CD4-positive, CD25-positive, alpha-beta regulatory T cell (primary cell): ENCODE results near the gene STIP1. TPM values are rescaled to one million over a fixed set of nuclear protein-coding genes. Genes with fewer than 3 reads are reported as not detected.

Experiments used
- ATAC-seq, 2 donors: fragments of 150-1000 bp; cut with Tn5 transposase; one replicate each; pipeline ENCODE4 v1.10.0; 2021; ENCODE audit warnings: low read depth in 2 of 2, moderate number of reproducible peaks in 2 of 2, moderate library complexity in 1 of 2
- DNase-seq, 3 donors: peaks; one replicate each; pipeline versions ENCODE4 v3.0.0 to v3.0.0-alpha.2; 2012 to 2022; ENCODE audit warnings: mixed read lengths in 1 of 3
- H3K27ac ChIP-seq: one replicate; pipeline ENCODE4 v1.7.0; 2013; ENCODE audit warnings: mild to moderate bottlenecking, low read length; ENCODE audit not compliant: insufficient read depth, poor library complexity, severe bottlenecking
- H3K27me3 ChIP-seq: one replicate; pipeline ENCODE4 v1.7.0; 2013; ENCODE audit warnings: low read length; ENCODE audit not compliant: control insufficient read depth, insufficient read depth
- H3K36me3 ChIP-seq: one replicate; pipeline ENCODE4 v1.7.0; 2013; ENCODE audit warnings: mild to moderate bottlenecking, low read length, moderate library complexity; ENCODE audit not compliant: control insufficient read depth, insufficient read depth
- H3K4me1 ChIP-seq: 2 replicates; pipeline ENCODE4 v1.7.0; 2013; ENCODE audit warnings: mild to moderate bottlenecking, low read length; ENCODE audit not compliant: insufficient read depth, control insufficient read depth, poor library complexity, severe bottlenecking
- H3K4me3 ChIP-seq: one replicate; pipeline ENCODE4 v1.7.0; 2013; ENCODE audit warnings: low read depth, mild to moderate bottlenecking, low read length, moderate library complexity
- H3K9me3 ChIP-seq, 2 experiments: 1 replicate in 1 of 2; 2 replicates in 1 of 2; pipeline ENCODE4 v1.7.0; 2013; ENCODE audit warnings: low read length in 2 of 2, mild to moderate bottlenecking in 1 of 2, moderate library complexity in 1 of 2; ENCODE audit not compliant: control insufficient read depth in 2 of 2
- H3K27ac Mint-ChIP-seq, 3 donors: one replicate each; pipeline ENCODE4 v1.8.0; 2020 to 2022; ENCODE audit warnings: mild to moderate bottlenecking in 3 of 3, mixed read lengths in 3 of 3, moderate library complexity in 2 of 3
- H3K27me3 Mint-ChIP-seq: one replicate; pipeline ENCODE4 v1.8.0; 2022; ENCODE audit warnings: mild to moderate bottlenecking, mixed read lengths
- H3K36me3 Mint-ChIP-seq: one replicate; pipeline ENCODE4 v1.8.0; 2020; ENCODE audit warnings: mixed read lengths
- H3K4me1 Mint-ChIP-seq, 4 donors: one replicate each; pipeline ENCODE4 v1.8.0; 2020 to 2022; ENCODE audit warnings: mixed read lengths in 4 of 4, mild to moderate bottlenecking in 1 of 4
- H3K4me3 Mint-ChIP-seq, 4 donors: one replicate each; pipeline ENCODE4 v1.8.0; 2020 to 2022; ENCODE audit warnings: mild to moderate bottlenecking in 4 of 4, mixed read lengths in 4 of 4, moderate library complexity in 3 of 4
- H3K9me3 Mint-ChIP-seq, 7 donors: one replicate each; pipeline ENCODE4 v1.8.0; 2020 to 2022; ENCODE audit warnings: mixed read lengths in 7 of 7, mild to moderate bottlenecking in 3 of 7, moderate library complexity in 2 of 7
- polyA plus RNA-seq, 4 donors: library from polyadenylated mRNA; unstranded; fragments of 300-500 nt; fragmentation: Illumina TruSeq; gene quantifications; one replicate each; pipeline ENCODE4 v1.2.3, GENCODE V29; 2021
- total RNA-seq: library from RNA; stranded (reverse); gene quantifications from one replicate; pipeline ENCODE4 v1.2.3, GENCODE V29; 2022

Gene STIP1
- total and polyA plus RNA-seq, 5 donors from 2014 or later: 57.8 to 72.3 (median 64.1) TPM

GRCh38 chr11:64206457-64207255 is 20.7 kb downstream of the STIP1 start, which contains the start of gene FERMT3:
FERMT3 (plus strand) TSS chr11:64206721; CDS start chr11:64207365, 644 bp downstream.
- peak within 1 kb of the TSS; percentile 84 for H3K4me3 ChIP-seq
- H3K4me3 Mint-ChIP-seq: peak within 1 kb of the TSS; percentile 93 to 99 (median 96)
- no peaks in the 10 kb centered on the region for H3K27me3 ChIP-seq
- H3K4me1 ChIP-seq: peaks cover 41% of the 10 kb centered on the region
- peaks cover 19% of the 10 kb centered on the region for H3K36me3 Mint-ChIP-seq
- ATAC-seq: peak; percentile 65
- no peaks in the 10 kb centered on the region for H3K9me3 ChIP-seq
- H3K27me3 Mint-ChIP-seq: no peaks in the 10 kb centered on the region
- H3K36me3 ChIP-seq: peaks cover 44% of the 10 kb centered on the region
- peaks cover 6 to 60% (median 22%) of the 10 kb centered on the region in 4 donors for H3K4me1 Mint-ChIP-seq
- no peaks in the 10 kb centered on the region for H3K9me3 Mint-ChIP-seq
- peak within 1 kb of the TSS; percentile 85 for H3K27ac ChIP-seq
- peak; percentile 54 to 93 (median 63) for DNase-seq
- H3K27ac Mint-ChIP-seq: peak within 1 kb of the TSS; percentile 91 to 96 (median 94)

DNA sequence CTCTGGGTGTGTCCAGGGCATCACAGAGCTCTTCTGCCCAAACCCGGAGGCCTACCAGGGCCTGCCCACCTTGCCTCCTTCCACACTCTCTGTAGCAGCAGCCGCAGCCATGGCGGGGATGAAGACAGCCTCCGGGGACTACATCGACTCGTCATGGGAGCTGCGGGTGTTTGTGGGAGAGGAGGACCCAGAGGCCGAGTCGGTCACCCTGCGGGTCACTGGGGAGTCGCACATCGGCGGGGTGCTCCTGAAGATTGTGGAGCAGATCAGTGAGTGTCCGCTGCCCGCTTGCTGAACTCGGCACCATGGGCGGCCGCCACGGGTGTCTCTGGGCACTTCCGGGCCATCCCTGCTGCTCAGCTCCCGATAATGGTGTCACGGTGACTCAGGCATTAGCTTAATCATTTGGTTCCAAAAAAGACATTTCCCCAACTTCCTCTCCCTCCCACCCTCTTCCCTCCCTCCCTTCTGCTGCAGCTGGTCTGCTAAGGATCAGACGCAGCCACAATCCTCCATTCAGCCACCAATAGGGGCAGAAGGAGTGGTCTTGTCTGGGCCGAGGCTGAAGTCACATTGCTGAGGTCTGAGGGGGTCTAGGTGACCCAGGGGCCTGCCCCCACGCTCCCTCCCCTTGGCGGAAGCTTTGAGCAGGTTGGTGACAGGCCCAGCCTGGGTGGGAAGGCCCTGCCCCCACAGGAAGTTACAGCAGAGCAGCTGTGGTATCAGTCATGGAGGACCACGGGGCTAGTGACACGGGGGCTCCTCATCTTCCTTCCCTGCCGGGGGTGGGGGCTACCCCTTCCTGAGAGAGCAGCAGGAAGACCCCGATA is 21.5 kb downstream of the STIP1 start:
- ATAC-seq: peak; percentile 76 to 78

GRCh38 chr11:64208086-64208795 is 22.3 kb downstream of the STIP1 start:
- H3K27me3 Mint-ChIP-seq: no peaks in the 10 kb centered on the region
- H3K9me3 ChIP-seq: no peaks in the 10 kb centered on the region
- ATAC-seq: no peak

More for the DNA sequence above, 21.5 kb downstream of the STIP1 start:
- Mint-ChIP-seq H3K4me3 (peak overlapping the region; percentile 93 to 99 (median 96)), H3K27me3 (no peaks in the 10 kb centered on the region), H3K4me1 (peaks cover 7 to 64% (median 28%) of the 10 kb centered on the region in 4 donors), H3K27ac (peak overlapping the region; percentile 91 to 96 (median 94)), H3K36me3 (peaks cover 19% of the 10 kb centered on the region), H3K9me3 (no peaks in the 10 kb centered on the region)
- H3K9me3 ChIP-seq: no peaks in the 10 kb centered on the region
- peak overlapping the region; percentile 85 for H3K27ac ChIP-seq
- DNase-seq: peak; percentile 54 to 90 (median 74)
- peak overlapping the region; percentile 84 for H3K4me3 ChIP-seq
- peaks cover 41% of the 10 kb centered on the region for H3K4me1 ChIP-seq
- no peaks in the 10 kb centered on the region for H3K27me3 ChIP-seq
- H3K36me3 ChIP-seq: peaks cover 45% of the 10 kb centered on the region

GRCh38 chr11:64208796-64209562 is 23.0 kb downstream of the STIP1 start:
- Mint-ChIP-seq H3K9me3 (no peaks in the 10 kb centered on the region), H3K27me3 (no peaks in the 10 kb centered on the region), H3K27ac (peak overlapping the region; percentile 26 to 91 (median 83)), H3K4me1 (peaks cover 10 to 61% (median 30%) of the 10 kb centered on the region in 4 donors), H3K4me3 (peak overlapping the region; percentile 61 to 99 (median 73)), H3K36me3 (peaks cover 17% of the 10 kb centered on the region)
- Histone ChIP-seq H3K27ac (peak overlapping the region; percentile 85), H3K4me1 (peaks cover 41% of the 10 kb centered on the region), H3K4me3 (no peak overlapping the region), H3K9me3 (no peaks in the 10 kb centered on the region), H3K27me3 (no peaks in the 10 kb centered on the region), H3K36me3 (peaks cover 33% of the 10 kb centered on the region)
- no peak for DNase-seq
- ATAC-seq: no peak

More at GRCh38 chr11:64208086-64208795, 22.3 kb downstream of the STIP1 start:
- H3K9me3 Mint-ChIP-seq: no peaks in the 10 kb centered on the region
- H3K4me1 Mint-ChIP-seq: peaks cover 10 to 66% (median 30%) of the 10 kb centered on the region in 4 donors
- peak overlapping the region; percentile 84 for H3K4me3 ChIP-seq
- DNase-seq: no peak
- H3K27me3 ChIP-seq: no peaks in the 10 kb centered on the region
- peak overlapping the region; percentile 93 to 99 (median 96) for H3K4me3 Mint-ChIP-seq
- H3K36me3 Mint-ChIP-seq: peaks cover 17% of the 10 kb centered on the region
- H3K27ac ChIP-seq: peak overlapping the region; percentile 85
- H3K27ac Mint-ChIP-seq: peak overlapping the region; percentile 91 to 96 (median 94)
- peaks cover 41% of the 10 kb centered on the region for H3K4me1 ChIP-seq
- peaks cover 38% of the 10 kb centered on the region for H3K36me3 ChIP-seq

- H3K4me1 Mint-ChIP-seq: peaks cover 8 to 56% (median 28%) of the 10 kb centered on the region in 4 donors
- Histone ChIP-seq H3K27me3 (no peaks in the 10 kb centered on the region), H3K27ac (no peak overlapping the region), H3K36me3 (peaks cover 32% of the 10 kb centered on the region), H3K4me1 (peaks cover 41% of the 10 kb centered on the region), H3K9me3 (no peaks in the 10 kb centered on the region), H3K4me3 (no peak overlapping the region)
- peak overlapping the region in 3 of 4 donors; percentile 21 to 99 (median 63) for H3K4me3 Mint-ChIP-seq
- H3K36me3 Mint-ChIP-seq: peaks cover 14% of the 10 kb centered on the region
- H3K27ac Mint-ChIP-seq: peak overlapping the region; percentile 10 to 91 (median 71)
- ATAC-seq (no peak), DNase-seq (no peak)
- no peaks in the 10 kb centered on the region for H3K9me3 Mint-ChIP-seq
- H3K27me3 Mint-ChIP-seq: no peaks in the 10 kb centered on the region
These were observed 23.5 kb downstream of the STIP1 start for GRCh38 chr11:64209563-64209843.

GRCh38 chr11:64210301-64211020 is 24.5 kb downstream of the STIP1 start:
- Histone ChIP-seq H3K27ac (no peak overlapping the region), H3K4me1 (peaks cover 33% of the 10 kb centered on the region), H3K27me3 (no peaks in the 10 kb centered on the region), H3K4me3 (no peak overlapping the region), H3K36me3 (peaks cover 39% of the 10 kb centered on the region), H3K9me3 (no peaks in the 10 kb centered on the region)
- DNase-seq (no peak), ATAC-seq (no peak)
- Mint-ChIP-seq H3K4me1 (peaks cover 4 to 50% (median 25%) of the 10 kb centered on the region in 4 donors), H3K27me3 (no peaks in the 10 kb centered on the region), H3K4me3 (peak overlapping the region in 2 of 4 donors; percentile 54 to 99), H3K9me3 (no peaks in the 10 kb centered on the region), H3K27ac (no peak overlapping the region), H3K36me3 (peaks cover 16% of the 10 kb centered on the region)
